Measurements from ENCODE around the gene ARHGAP6.

DNA sequence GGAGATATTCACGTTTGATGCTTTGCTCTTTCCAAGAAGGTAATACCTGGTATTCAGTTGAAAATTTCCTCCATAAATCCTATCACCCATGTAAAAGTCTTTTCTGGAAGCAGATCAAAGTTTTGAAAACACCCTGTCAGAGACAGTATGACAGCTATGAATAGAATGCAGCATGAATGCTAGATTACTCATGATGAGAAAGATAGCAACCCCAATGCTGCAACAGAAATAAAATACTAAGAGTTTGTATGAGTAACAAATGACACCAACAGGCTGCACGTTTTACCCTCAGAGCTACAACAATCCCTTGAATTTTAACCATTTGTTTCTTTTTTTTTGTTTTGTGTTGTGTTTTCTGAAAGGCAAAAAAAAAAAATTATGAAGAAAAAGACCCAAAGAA lies 108.6 kb downstream of the ARHGAP6 start:
- no peak for TF ChIP-seq EGR1 (IDR thresholded peaks at IDR 0.05)
- TF ChIP-seq TEAD4 (IDR thresholded peaks at IDR 0.05) = no peak
- TF ChIP-seq RAD21 (IDR thresholded peaks at IDR 0.05; ENCODE audit: low read depth) = no peak
- no peak for TF ChIP-seq REST (IDR thresholded peaks at IDR 0.05; ENCODE audit: low read depth)
- TF ChIP-seq, protein P1, sequence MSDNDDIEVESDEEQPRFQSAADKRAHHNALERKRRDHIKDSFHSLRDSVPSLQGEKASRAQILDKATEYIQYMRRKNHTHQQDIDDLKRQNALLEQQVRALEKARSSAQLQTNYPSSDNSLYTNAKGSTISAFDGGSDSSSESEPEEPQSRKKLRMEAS (IDR thresholded peaks at IDR 0.05) = no peak
- no peak for TF ChIP-seq YY1 (IDR thresholded peaks at IDR 0.05; ENCODE audit: low read depth)
- TF ChIP-seq CREB1 (IDR thresholded peaks at IDR 0.05; ENCODE audit: low read depth) = no peak
- no peak for TF ChIP-seq ZBTB7A (IDR thresholded peaks at IDR 0.05; ENCODE audit: low read depth)
- TF ChIP-seq TAF1 (IDR thresholded peaks at IDR 0.05; ENCODE audit: low read depth) = no peak
- TF ChIP-seq CEBPB (IDR thresholded peaks at IDR 0.05) = no peak
- TF ChIP-seq, protein P2, sequence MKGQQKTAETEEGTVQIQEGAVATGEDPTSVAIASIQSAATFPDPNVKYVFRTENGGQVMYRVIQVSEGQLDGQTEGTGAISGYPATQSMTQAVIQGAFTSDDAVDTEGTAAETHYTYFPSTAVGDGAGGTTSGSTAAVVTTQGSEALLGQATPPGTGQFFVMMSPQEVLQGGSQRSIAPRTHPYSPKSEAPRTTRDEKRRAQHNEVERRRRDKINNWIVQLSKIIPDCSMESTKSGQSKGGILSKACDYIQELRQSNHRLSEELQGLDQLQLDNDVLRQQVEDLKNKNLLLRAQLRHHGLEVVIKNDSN (IDR thresholded peaks at IDR 0.05) = no peak
- no peak for TF ChIP-seq EP300 (IDR thresholded peaks at IDR 0.05; ENCODE audit: borderline replicate concordance)
- no peak for TF ChIP-seq TCF12 (IDR thresholded peaks at IDR 0.05; ENCODE audit: low read depth)
